Measurements from ENCODE around the gene CAMSAP1. TPM values are rescaled to one million over a fixed set of nuclear protein-coding genes. Genes with fewer than 3 reads are reported as not detected.

The CAMSAP1 gene
- 14.9 and 23.1 TPM in 2 replicates for total RNA-seq

GRCh38 chr9:135907431-135908092 is at the start of gene CAMSAP1:
TSS of gene CAMSAP1 (minus strand) at chr9:135907546. CDS start at chr9:135907159, 387 bp downstream.

Other genes starting within 250 kb of the CAMSAP1 start
- not detected in 2 replicates for gene LCN9, start 244.2 kb downstream of the CAMSAP1 start, total RNA-seq
- gene SOHLH1, start 208.1 kb downstream of the CAMSAP1 start, total RNA-seq: not detected in 2 replicates
- gene KCNT1, start 205.4 kb downstream of the CAMSAP1 start, total RNA-seq: not detected in 2 replicates
- gene UBAC1, start 53.8 kb upstream of the CAMSAP1 start, total RNA-seq: 34.1 and 37.7 TPM in 2 replicates
- gene NACC2, start 187.7 kb upstream of the CAMSAP1 start, total RNA-seq: 14.1 and 20.8 TPM in 2 replicates
- 52.3 and 61.1 TPM in 2 replicates for gene TMEM250, start 211.3 kb upstream of the CAMSAP1 start, total RNA-seq

All from epithelial cell of umbilical artery (primary cell).